Stimulated activated CD4-positive, alpha-beta T cell treated with anti-CD3 and anti-CD28 coated beads, Interleukin-1b, Interleukin-23, amount 100 ng/mL, for 24 hours (primary cell): ENCODE data around the gene UTP25.
"Not testable (repeated sequence)": the region's sequence is repeated elsewhere in the genome, so short reads cannot be mapped to it uniquely, and the experiment has no call there.

ENCODE experiments used
- DNase-seq, 4 experiments: peaks; one replicate each; pipeline ENCODE4 v3.0.0-alpha.2; 2020; ENCODE audit warnings: low read depth in 4 of 4, low spot score in 1 of 4

The UTP25 gene

GRCh38 chr1:209827384-209828262 lies at the start of gene UTP25:
TSS of gene UTP25 (plus strand) at chr1:209827972. CDS start at chr1:209828064, 92 bp downstream.
- peak; percentile 78 to 88 (median 82) for DNase-seq

GRCh38 chr1:209778102-209778501 lies 49.7 kb upstream of the UTP25 start:
- no peak for DNase-seq

GRCh38 chr1:209780268-209780667 lies 47.5 kb upstream of the UTP25 start:
- no peak for DNase-seq

GRCh38 chr1:209783386-209783785 lies 44.4 kb upstream of the UTP25 start:
- DNase-seq, result no peak

GRCh38 chr1:209784265-209785169 lies 43.3 kb upstream of the UTP25 start, which contains the start of gene C1orf74:
TSS of gene C1orf74 (minus strand) at chr1:209784559. CDS start at chr1:209783634, 925 bp downstream.
- peak; percentile 98 to 100 (median 99) for DNase-seq

GRCh38 chr1:209785592-209785991 lies 42.2 kb upstream of the UTP25 start:
- no peak for DNase-seq

GRCh38 chr1:209786146-209786545 lies 41.6 kb upstream of the UTP25 start:
- no peak for DNase-seq

- DNase-seq, result no peak
Measured at GRCh38 chr1:209787551-209787950, 40.2 kb upstream of the UTP25 start.

- DNase-seq, result no peak
Measured at GRCh38 chr1:209789245-209789644, 38.5 kb upstream of the UTP25 start.

GRCh38 chr1:209790286-209791193 lies 37.2 kb upstream of the UTP25 start:
- no peak for DNase-seq

GRCh38 chr1:209791920-209792319 lies 35.9 kb upstream of the UTP25 start:
- DNase-seq, result no peak

- not testable (repeated sequence) for DNase-seq
Measured at GRCh38 chr1:209793711-209794110, 34.1 kb upstream of the UTP25 start.

- DNase-seq, result no peak
Measured at GRCh38 chr1:209797978-209798639, 29.7 kb upstream of the UTP25 start.

- DNase-seq, result no peak
Measured at GRCh38 chr1:209800984-209801834, 26.6 kb upstream of the UTP25 start.

- DNase-seq, result no peak
Measured at GRCh38 chr1:209802117-209802779, 25.5 kb upstream of the UTP25 start.

- no peak for DNase-seq
Measured at GRCh38 chr1:209802780-209803152, 25.0 kb upstream of the UTP25 start.

- no peak for DNase-seq
Measured at GRCh38 chr1:209803568-209803967, 24.2 kb upstream of the UTP25 start.

GRCh38 chr1:209805341-209805781 lies 22.4 kb upstream of the UTP25 start:
- no peak for DNase-seq
